ENCODE results near the gene AGO1. TPM values are rescaled to one million over a fixed set of nuclear protein-coding genes. Genes with fewer than 3 reads are reported as not detected.

Gene AGO1
- total RNA-seq, 1 experiment from 2014 or later = 81.8 TPM

DNA sequence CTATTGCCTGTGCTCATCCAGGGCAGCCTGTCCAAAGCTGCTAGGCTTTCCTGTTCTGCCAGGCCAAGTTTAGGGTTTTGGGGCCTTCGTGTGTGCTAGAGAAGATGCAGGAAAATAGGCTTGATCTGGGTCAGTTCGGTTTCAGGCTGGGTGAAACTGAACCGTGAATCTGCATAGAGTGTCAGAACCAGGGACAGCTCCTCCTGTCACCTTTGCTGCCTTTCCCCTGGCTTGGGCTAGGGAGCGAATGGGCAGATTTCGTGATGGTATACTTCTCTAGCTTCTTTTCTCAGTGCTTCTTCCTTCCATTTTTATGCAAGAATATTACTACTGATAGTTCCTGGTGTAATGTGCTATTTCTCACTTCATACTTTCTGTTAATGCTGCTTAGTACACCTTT is 6.0 kb upstream of the AGO1 start (continued):
- TF ChIP-seq, protein P1, sequence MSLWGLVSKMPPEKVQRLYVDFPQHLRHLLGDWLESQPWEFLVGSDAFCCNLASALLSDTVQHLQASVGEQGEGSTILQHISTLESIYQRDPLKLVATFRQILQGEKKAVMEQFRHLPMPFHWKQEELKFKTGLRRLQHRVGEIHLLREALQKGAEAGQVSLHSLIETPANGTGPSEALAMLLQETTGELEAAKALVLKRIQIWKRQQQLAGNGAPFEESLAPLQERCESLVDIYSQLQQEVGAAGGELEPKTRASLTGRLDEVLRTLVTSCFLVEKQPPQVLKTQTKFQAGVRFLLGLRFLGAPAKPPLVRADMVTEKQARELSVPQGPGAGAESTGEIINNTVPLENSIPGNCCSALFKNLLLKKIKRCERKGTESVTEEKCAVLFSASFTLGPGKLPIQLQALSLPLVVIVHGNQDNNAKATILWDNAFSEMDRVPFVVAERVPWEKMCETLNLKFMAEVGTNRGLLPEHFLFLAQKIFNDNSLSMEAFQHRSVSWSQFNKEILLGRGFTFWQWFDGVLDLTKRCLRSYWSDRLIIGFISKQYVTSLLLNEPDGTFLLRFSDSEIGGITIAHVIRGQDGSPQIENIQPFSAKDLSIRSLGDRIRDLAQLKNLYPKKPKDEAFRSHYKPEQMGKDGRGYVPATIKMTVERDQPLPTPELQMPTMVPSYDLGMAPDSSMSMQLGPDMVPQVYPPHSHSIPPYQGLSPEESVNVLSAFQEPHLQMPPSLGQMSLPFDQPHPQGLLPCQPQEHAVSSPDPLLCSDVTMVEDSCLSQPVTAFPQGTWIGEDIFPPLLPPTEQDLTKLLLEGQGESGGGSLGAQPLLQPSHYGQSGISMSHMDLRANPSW (CRISPR knock-in tag; conservative IDR thresholded peaks at IDR 0.05; ENCODE audit: low read depth) = no peak
- no peak for TF ChIP-seq ZNF263 (CRISPR knock-in tag; IDR thresholded peaks at IDR 0.05; ENCODE audit: low read depth)

DNA sequence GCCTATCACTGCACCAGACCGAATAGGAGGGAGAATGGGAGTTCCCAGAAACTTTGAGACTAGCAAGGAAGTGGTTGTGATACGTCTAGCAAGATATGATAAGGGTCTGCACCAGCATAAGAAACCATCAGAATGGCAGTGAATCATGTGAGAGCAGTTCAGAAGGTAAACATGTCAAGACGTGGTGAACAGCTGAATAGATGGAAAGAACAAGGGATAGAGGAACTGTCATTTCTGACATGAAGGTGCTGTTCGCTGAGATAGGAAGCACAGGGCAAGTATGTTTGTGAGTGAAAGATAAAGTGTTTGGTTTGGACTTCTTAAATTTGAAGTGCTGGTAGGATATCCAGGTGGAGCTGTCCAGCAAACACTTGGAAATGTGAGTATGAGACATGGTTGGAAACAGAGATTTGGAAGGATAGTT is 1.1 kb upstream of the AGO1 start:
- TF ChIP-seq TP53 (CRISPR knock-in tag; IDR thresholded peaks at IDR 0.05) = no peak
- no peak for TF ChIP-seq NFYB (CRISPR knock-in tag; conservative IDR thresholded peaks at IDR 0.05; ENCODE audit: low read depth)
- no peak for TF ChIP-seq HMGA2 (CRISPR knock-in tag; IDR thresholded peaks at IDR 0.05)
- TF ChIP-seq GTF2I (CRISPR knock-in tag; conservative IDR thresholded peaks at IDR 0.05) = no peak
- TF ChIP-seq, protein P1 (CRISPR knock-in tag; conservative IDR thresholded peaks at IDR 0.05; ENCODE audit: low read depth) = no peak
- no peak for TF ChIP-seq CBFB (CRISPR knock-in tag; IDR thresholded peaks at IDR 0.05; ENCODE audit: low read depth)
- TF ChIP-seq, protein P2, sequence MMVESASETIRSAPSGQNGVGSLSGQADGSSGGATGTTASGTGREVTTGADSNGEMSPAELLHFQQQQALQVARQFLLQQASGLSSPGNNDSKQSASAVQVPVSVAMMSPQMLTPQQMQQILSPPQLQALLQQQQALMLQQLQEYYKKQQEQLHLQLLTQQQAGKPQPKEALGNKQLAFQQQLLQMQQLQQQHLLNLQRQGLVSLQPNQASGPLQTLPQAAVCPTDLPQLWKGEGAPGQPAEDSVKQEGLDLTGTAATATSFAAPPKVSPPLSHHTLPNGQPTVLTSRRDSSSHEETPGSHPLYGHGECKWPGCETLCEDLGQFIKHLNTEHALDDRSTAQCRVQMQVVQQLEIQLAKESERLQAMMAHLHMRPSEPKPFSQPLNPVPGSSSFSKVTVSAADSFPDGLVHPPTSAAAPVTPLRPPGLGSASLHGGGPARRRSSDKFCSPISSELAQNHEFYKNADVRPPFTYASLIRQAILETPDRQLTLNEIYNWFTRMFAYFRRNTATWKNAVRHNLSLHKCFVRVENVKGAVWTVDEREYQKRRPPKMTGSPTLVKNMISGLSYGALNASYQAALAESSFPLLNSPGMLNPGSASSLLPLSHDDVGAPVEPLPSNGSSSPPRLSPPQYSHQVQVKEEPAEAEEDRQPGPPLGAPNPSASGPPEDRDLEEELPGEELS (CRISPR knock-in tag; IDR thresholded peaks at IDR 0.05) = no peak
- TF ChIP-seq, protein P3, sequence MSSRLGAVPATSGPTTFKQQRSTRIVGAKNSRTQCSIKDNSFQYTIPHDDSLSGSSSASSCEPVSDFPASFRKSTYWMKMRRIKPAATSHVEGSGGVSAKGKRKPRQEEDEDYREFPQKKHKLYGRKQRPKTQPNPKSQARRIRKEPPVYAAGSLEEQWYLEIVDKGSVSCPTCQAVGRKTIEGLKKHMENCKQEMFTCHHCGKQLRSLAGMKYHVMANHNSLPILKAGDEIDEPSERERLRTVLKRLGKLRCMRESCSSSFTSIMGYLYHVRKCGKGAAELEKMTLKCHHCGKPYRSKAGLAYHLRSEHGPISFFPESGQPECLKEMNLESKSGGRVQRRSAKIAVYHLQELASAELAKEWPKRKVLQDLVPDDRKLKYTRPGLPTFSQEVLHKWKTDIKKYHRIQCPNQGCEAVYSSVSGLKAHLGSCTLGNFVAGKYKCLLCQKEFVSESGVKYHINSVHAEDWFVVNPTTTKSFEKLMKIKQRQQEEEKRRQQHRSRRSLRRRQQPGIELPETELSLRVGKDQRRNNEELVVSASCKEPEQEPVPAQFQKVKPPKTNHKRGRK (CRISPR knock-in tag; IDR thresholded peaks at IDR 0.05; ENCODE audit: borderline replicate concordance) = no peak
- no peak for TF ChIP-seq ZNF121 (CRISPR knock-in tag; IDR thresholded peaks at IDR 0.05)
- TF ChIP-seq ZNF423 (CRISPR knock-in tag; IDR thresholded peaks at IDR 0.05) = no peak
- TF ChIP-seq ATF1 (CRISPR knock-in tag; IDR thresholded peaks at IDR 0.05) = no peak
- TF ChIP-seq TEAD1 (CRISPR knock-in tag; IDR thresholded peaks at IDR 0.05) = no peak
- no peaks in the 10 kb centered on the region for H3K36me3 Mint-ChIP-seq
- DNase-seq (ENCODE audit: low spot score) (no peak), ATAC-seq (no peak)
- no peaks in the 10 kb centered on the region for H3K9me3 Mint-ChIP-seq
- POLR2A ChIA-PET = no interaction called here
- H3K27me3 Mint-ChIP-seq (ENCODE audit: low read depth) = no peaks in the 10 kb centered on the region
- H3K4me1 Mint-ChIP-seq = peaks cover 33% of the 10 kb centered on the region
- CTCF ChIA-PET = interaction anchor here (0.5 to 2.9 kb wide), 6 partner anchors 18 to 160 kb away, joined by 3 to 16 read pairs (median 5); no protein-coding TSS in a partner anchor
- peak overlapping the region; percentile 64 for H3K4me3 Mint-ChIP-seq
- H3K27ac Mint-ChIP-seq = peak overlapping the region; percentile 2; the same call in 1 of the 2 replicates

DNA sequence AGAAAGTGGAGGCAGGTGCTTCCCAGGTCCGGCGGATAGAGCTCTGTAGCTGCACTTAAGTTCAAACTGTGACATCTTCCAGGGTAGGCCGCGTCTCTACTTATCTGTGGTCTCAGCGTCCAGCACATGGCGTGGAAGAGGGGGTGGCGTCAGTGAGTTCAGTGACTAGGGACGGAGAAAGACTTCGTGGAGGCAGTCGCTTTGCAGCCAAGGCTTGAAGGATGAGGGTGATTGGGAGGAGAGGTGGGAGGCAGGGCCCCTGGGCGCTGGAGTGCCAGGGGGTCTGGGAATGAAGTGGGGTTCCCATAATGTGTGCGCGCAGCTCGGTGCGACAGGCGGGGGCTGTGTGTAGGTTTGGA is 444 bp upstream of the AGO1 start:
- Mint-ChIP-seq H3K4me3 (peak overlapping the region; percentile 64), H3K4me1 (peaks cover 40% of the 10 kb centered on the region), H3K36me3 (no peaks in the 10 kb centered on the region), H3K27me3 (ENCODE audit: low read depth) (no peaks in the 10 kb centered on the region), H3K27ac (0 out of 2 replicates have a peak overlapping the region, but pooled peaks have one; percentile 30), H3K9me3 (no peaks in the 10 kb centered on the region)
- DNase-seq (ENCODE audit: low spot score) = no peak
- ATAC-seq = no peak
- ChIA-PET POLR2A (no interaction called here), CTCF (interaction anchor here (0.5 to 2.9 kb wide), 13 partner anchors 10 to 267 kb away, joined by 3 to 16 read pairs (median 6); partner anchors contain the start of genes AGO3, CLSPN and TRAPPC3)
- TF ChIP-seq ZNF263 (CRISPR knock-in tag; IDR thresholded peaks at IDR 0.05; ENCODE audit: low read depth) = no peak
- TF ChIP-seq NR2C2 (CRISPR knock-in tag; IDR thresholded peaks at IDR 0.05) = no peak
- no peak for TF ChIP-seq ETV6 (CRISPR knock-in tag; IDR thresholded peaks at IDR 0.05)
- TF ChIP-seq ZNF317 (CRISPR knock-in tag; IDR thresholded peaks at IDR 0.05; ENCODE audit: borderline replicate concordance, low read depth) = no peak
- TF ChIP-seq ATF1 (CRISPR knock-in tag; IDR thresholded peaks at IDR 0.05) = no peak
- TF ChIP-seq, protein P4, sequence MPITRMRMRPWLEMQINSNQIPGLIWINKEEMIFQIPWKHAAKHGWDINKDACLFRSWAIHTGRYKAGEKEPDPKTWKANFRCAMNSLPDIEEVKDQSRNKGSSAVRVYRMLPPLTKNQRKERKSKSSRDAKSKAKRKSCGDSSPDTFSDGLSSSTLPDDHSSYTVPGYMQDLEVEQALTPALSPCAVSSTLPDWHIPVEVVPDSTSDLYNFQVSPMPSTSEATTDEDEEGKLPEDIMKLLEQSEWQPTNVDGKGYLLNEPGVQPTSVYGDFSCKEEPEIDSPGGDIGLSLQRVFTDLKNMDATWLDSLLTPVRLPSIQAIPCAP (CRISPR knock-in tag; IDR thresholded peaks at IDR 0.05) = no peak; the same call in 1 of the 2 replicates
- TF ChIP-seq, protein P5, sequence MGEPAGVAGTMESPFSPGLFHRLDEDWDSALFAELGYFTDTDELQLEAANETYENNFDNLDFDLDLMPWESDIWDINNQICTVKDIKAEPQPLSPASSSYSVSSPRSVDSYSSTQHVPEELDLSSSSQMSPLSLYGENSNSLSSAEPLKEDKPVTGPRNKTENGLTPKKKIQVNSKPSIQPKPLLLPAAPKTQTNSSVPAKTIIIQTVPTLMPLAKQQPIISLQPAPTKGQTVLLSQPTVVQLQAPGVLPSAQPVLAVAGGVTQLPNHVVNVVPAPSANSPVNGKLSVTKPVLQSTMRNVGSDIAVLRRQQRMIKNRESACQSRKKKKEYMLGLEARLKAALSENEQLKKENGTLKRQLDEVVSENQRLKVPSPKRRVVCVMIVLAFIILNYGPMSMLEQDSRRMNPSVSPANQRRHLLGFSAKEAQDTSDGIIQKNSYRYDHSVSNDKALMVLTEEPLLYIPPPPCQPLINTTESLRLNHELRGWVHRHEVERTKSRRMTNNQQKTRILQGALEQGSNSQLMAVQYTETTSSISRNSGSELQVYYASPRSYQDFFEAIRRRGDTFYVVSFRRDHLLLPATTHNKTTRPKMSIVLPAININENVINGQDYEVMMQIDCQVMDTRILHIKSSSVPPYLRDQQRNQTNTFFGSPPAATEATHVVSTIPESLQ (CRISPR knock-in tag; IDR thresholded peaks at IDR 0.05) = no peak
- TF ChIP-seq NR3C1 (CRISPR knock-in tag; conservative IDR thresholded peaks at IDR 0.05; ENCODE audit: low read depth) = no peak
- no peak for TF ChIP-seq RORB (CRISPR knock-in tag; IDR thresholded peaks at IDR 0.05)
